ENCODE results near the gene MICB.

DNA sequence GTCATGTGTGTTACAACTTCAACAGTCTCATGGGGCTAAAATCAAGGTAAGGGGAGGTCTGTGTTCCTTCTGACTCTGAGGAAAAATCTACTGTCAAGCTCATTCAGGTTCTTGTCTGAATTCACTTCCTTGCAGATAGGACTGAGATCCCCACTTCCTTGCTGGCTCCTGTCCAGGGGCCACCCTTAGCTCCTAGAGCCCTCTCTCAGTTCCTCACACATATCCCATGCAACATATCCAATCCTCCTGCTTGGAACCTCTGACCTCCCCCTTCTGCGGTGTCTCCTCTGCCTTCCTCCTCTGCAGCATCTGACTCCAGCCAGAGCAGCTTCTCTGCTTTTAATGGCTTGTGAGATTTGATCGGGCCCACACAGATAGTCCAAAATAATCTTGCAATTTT is 27.1 kb upstream of the MICB start:
- no peak for TF ChIP-seq POLR2A (IDR thresholded peaks at IDR 0.05; ENCODE audit: low read depth, low read length)
- TF ChIP-seq TAF1 (IDR thresholded peaks at IDR 0.05; ENCODE audit: borderline replicate concordance, low read depth, low read length) = no peak

Data from GM12892 (cell line).